ENCODE data around the gene HOXB2. TPM values are rescaled to one million over a fixed set of nuclear protein-coding genes. Genes with fewer than 3 reads are reported as not detected.

The HOXB2 gene
- total and polyA plus RNA-seq, 2 of the 8 experiments (the other 6 are each of a cell fraction or from before 2014, with no cell fraction given): not detected

- no peak overlapping the region for H4K5ac ChIP-seq (ENCODE audit: insufficient read length, low read depth, low read length)
- no peak overlapping the region for H3K27ac ChIP-seq (ENCODE audit: low read depth, low read length)
- TF ChIP-seq SUZ12 (IDR thresholded peaks at IDR 0.05; ENCODE audit: low read length): no peak
- TF ChIP-seq CHD1 (IDR thresholded peaks at IDR 0.05; ENCODE audit: low read depth, low read length): no peak
- peak; percentile 38 for TF ChIP-seq EZH2 (IDR thresholded peaks at IDR 0.05; ENCODE audit: low read depth, low read length, severe bottlenecking)
- no peak for TF ChIP-seq RAD21 (IDR thresholded peaks at IDR 0.05 in 1 of 2, conservative IDR thresholded peaks at IDR 0.05 in 1 of 2; ENCODE audit: low read depth in 2 of 2, low read length in 2 of 2)
- no peak for TF ChIP-seq RFX5 (IDR thresholded peaks at IDR 0.05; ENCODE audit: borderline replicate concordance, low read depth, low read length)
- TF ChIP-seq SP2 (IDR thresholded peaks at IDR 0.05; ENCODE audit: low read length): no peak
- no peak for TF ChIP-seq HDAC2 (IDR thresholded peaks at IDR 0.05; ENCODE audit: borderline replicate concordance in 1 of 2, low read depth in 2 of 2, low read length in 2 of 2)
- no peak for TF ChIP-seq SRF (IDR thresholded peaks at IDR 0.05; ENCODE audit: low read depth, low read length)
- peak; percentile 78 for TF ChIP-seq RNF2 (IDR thresholded peaks at IDR 0.05; ENCODE audit: borderline replicate concordance, low read depth, low read length, missing control alignments, poor library complexity, severe bottlenecking)
- no peak for TF ChIP-seq TBP (IDR thresholded peaks at IDR 0.05; ENCODE audit: low read depth, low read length)
Observed at GRCh38 chr17:48567646-48568354, 22.9 kb upstream of the HOXB2 start.

More at GRCh38 chr17:48567646-48568354, 22.9 kb upstream of the HOXB2 start:
- H3K4ac ChIP-seq (replicated peaks; ENCODE audit: insufficient read length, low read depth, low read length): no peak overlapping the region
- H3K9me3 ChIP-seq (ENCODE audit: insufficient read depth in 2 of 2, low read depth in 1 of 2, low read length in 1 of 2): no peaks in the 10 kb centered on the region
- no peak overlapping the region for H2AK5ac ChIP-seq (ENCODE audit: low read depth, low read length)
- FAIRE-seq (no peak), DNase-seq (ENCODE audit: low read depth in 1 of 2, low spot score in 2 of 2) (no peak)
- H4K20me1 ChIP-seq (replicated peaks in 1 of 2; ENCODE audit: control insufficient read depth in 1 of 2, insufficient read depth in 2 of 2, low read length in 2 of 2): peaks cover 7 to 45% of the 10 kb centered on the region in 2 experiments
- peak overlapping the region; percentile 38; the same call in 1 of the 2 replicates for H3K18ac ChIP-seq (ENCODE audit: extremely low read depth, low read length)
- no peak overlapping the region for H3K9ac ChIP-seq (replicated peaks in 1 of 4; ENCODE audit: extremely low read depth in 1 of 4, low read depth in 3 of 4, low read length in 3 of 4)
- ChIA-PET CTCF (ENCODE audit: partially characterized antibody) (interaction anchor here (0.6 to 4.8 kb wide), 11 partner anchors 11 to 369 kb away, joined by 3 to 32 read pairs (median 4); partner anchors contain the start of genes HOXB4 and HOXB5), POLR2A (ENCODE audit: partially characterized antibody) (interaction anchor here (1.2 to 1.4 kb wide), 2 partner anchors 11 to 47 kb away, joined by 3 to 4 read pairs; no protein-coding TSS in a partner anchor)
- 0 out of 2 replicates have a peak overlapping the region, but pooled peaks have one; percentile 71 for H2BK12ac ChIP-seq (ENCODE audit: low read depth, low read length)
- H2BK15ac ChIP-seq (ENCODE audit: low read length): no peak overlapping the region
- no peak overlapping the region for H2BK5ac ChIP-seq (ENCODE audit: low read depth, low read length)
- H4K8ac ChIP-seq (ENCODE audit: extremely low read depth, insufficient read depth, low read length): no peak overlapping the region
- no peaks in the 10 kb centered on the region for H3K79me1 ChIP-seq (ENCODE audit: low read depth, low read length)
- no peak overlapping the region for H4K91ac ChIP-seq (replicated peaks; ENCODE audit: insufficient read length, low read length)
- peaks cover 0 to 7% (median 4%) of the 10 kb centered on the region in 4 experiments; a peak in 5 of 7 replicates for H3K4me1 ChIP-seq (replicated peaks in 1 of 4; ENCODE audit: control insufficient read depth in 3 of 4, insufficient read depth in 4 of 4, low read length in 3 of 4)
- H3K4me3 ChIP-seq (ENCODE audit: extremely low read depth in 1 of 4, insufficient read depth in 2 of 4, low read depth in 3 of 4, low read length in 4 of 4): no peak overlapping the region
- 0 out of 2 replicates have a peak overlapping the region, but pooled peaks have one; percentile 80 for H2BK20ac ChIP-seq (ENCODE audit: low read length)
- 5% methylated on average over 2 of the region's 2 CpGs; no CpG with 5 or more reads in 1 of the 2 experiments for WGBS, 2 experiments (ENCODE audit: extremely low coverage in 1 of 2, insufficient coverage in 1 of 2, insufficient read length in 1 of 2, insufficient replicate concordance in 2 of 2, low coverage in 1 of 2, low lambda C conversion rate in 2 of 2, missing lambda C conversion rate in 1 of 2)
- no peak overlapping the region for H3K4me2 ChIP-seq (ENCODE audit: insufficient read depth in 1 of 2, low read depth in 2 of 2, low read length in 2 of 2)
- H3K23me2 ChIP-seq (ENCODE audit: low read depth, low read length): peaks cover 4% of the 10 kb centered on the region; the same call in 1 of the 2 replicates
- peaks cover 99 to 100% (median 100%) of the 10 kb centered on the region in 4 experiments for H3K27me3 ChIP-seq (replicated peaks in 1 of 4; ENCODE audit: control insufficient read depth in 3 of 4, extremely low read depth in 1 of 4, insufficient read depth in 3 of 4, low read length in 3 of 4)
- H2BK120ac ChIP-seq (replicated peaks; ENCODE audit: low read depth, low read length): no peak overlapping the region
- no peak overlapping the region for H3K14ac ChIP-seq (ENCODE audit: insufficient read length)
- H3K79me2 ChIP-seq (ENCODE audit: control insufficient read depth in 1 of 2, insufficient read depth in 2 of 2, low read length in 2 of 2): no peaks in the 10 kb centered on the region
- no peak overlapping the region for H3K56ac ChIP-seq (replicated peaks; ENCODE audit: insufficient read length, low read depth, low read length)
- H2AFZ ChIP-seq (ENCODE audit: low read length): no peak overlapping the region
- no peak overlapping the region for H3K23ac ChIP-seq (ENCODE audit: insufficient read length)
- no peaks in the 10 kb centered on the region; a peak in 1 of 8 replicates for H3K36me3 ChIP-seq (ENCODE audit: control insufficient read depth in 2 of 4, insufficient read depth in 4 of 4, low read length in 3 of 4)
